22Rv1 (cell line): ENCODE results near the gene MICU1.

Experiments
- ZFX ChIP-seq: fragments of 450-650 bp; IDR thresholded peaks from 2 replicates; pipeline ENCODE4 v1.6.1; 2017; ENCODE audit warnings: antibody characterized with exemption, borderline replicate concordance
- TF ChIP-seq, protein P1 (sequence below): fragments of 450-650 bp; IDR thresholded peaks from 2 replicates; pipeline ENCODE4 v1.5.1; 2017; ENCODE audit warnings: mild to moderate bottlenecking

DNA sequence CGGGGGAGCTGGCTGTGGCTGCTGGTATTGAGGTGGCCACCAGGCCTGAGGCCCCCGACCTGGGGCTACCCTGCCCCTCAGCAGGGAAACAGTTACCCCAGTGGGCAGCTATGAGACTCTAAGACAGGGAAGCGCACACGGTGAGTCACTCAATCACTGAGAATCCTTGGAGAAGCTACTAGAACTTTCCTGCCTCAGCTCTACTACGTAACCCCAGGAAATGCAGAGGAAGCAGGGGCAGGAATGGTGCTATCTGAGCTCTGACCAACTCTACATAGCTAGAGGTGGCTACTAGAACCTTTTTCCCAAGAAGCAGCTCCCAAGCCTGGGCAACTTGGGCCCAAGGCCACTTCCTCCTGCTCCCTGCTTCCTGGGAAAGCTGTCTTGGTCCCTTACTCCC lies 283.0 kb downstream of the MICU1 start:
- no peak for TF ChIP-seq ZFX
- TF ChIP-seq, protein P1, sequence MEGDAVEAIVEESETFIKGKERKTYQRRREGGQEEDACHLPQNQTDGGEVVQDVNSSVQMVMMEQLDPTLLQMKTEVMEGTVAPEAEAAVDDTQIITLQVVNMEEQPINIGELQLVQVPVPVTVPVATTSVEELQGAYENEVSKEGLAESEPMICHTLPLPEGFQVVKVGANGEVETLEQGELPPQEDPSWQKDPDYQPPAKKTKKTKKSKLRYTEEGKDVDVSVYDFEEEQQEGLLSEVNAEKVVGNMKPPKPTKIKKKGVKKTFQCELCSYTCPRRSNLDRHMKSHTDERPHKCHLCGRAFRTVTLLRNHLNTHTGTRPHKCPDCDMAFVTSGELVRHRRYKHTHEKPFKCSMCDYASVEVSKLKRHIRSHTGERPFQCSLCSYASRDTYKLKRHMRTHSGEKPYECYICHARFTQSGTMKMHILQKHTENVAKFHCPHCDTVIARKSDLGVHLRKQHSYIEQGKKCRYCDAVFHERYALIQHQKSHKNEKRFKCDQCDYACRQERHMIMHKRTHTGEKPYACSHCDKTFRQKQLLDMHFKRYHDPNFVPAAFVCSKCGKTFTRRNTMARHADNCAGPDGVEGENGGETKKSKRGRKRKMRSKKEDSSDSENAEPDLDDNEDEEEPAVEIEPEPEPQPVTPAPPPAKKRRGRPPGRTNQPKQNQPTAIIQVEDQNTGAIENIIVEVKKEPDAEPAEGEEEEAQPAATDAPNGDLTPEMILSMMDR = no peak
